Endothelial cell (in vitro differentiated cells): Measurements from ENCODE around the gene DCAF8. TPM values are rescaled to one million over a fixed set of nuclear protein-coding genes. Genes with fewer than 3 reads are reported as not detected.

Experiments used
- DNase-seq: peaks from one replicate; pipeline ENCODE4 v3.0.0; 2021; ENCODE audit warnings: low spot score
- H3K27ac Mint-ChIP-seq: one replicate; pipeline ENCODE4 v1.8.0; 2021; ENCODE audit warnings: mixed read lengths, inconsistent platforms; ENCODE audit not compliant: unreplicated experiment
- H3K27me3 Mint-ChIP-seq: one replicate; pipeline ENCODE4 v1.8.0; 2021; ENCODE audit warnings: mild to moderate bottlenecking, moderate library complexity, mixed read lengths, inconsistent platforms; ENCODE audit not compliant: unreplicated experiment
- H3K36me3 Mint-ChIP-seq: one replicate; pipeline ENCODE4 v1.8.0; 2021; ENCODE audit warnings: mild to moderate bottlenecking, low read depth, mixed read lengths, inconsistent platforms; ENCODE audit not compliant: unreplicated experiment
- H3K4me1 Mint-ChIP-seq: one replicate; pipeline ENCODE4 v1.8.0; 2021; ENCODE audit warnings: mild to moderate bottlenecking, mixed read lengths, inconsistent platforms; ENCODE audit not compliant: unreplicated experiment
- H3K4me3 Mint-ChIP-seq: one replicate; pipeline ENCODE4 v1.8.0; 2021; ENCODE audit warnings: mild to moderate bottlenecking, mixed read lengths, inconsistent platforms; ENCODE audit not compliant: unreplicated experiment
- H3K9me3 Mint-ChIP-seq: one replicate; pipeline ENCODE4 v1.8.0; 2021; ENCODE audit warnings: mixed read lengths, inconsistent platforms; ENCODE audit not compliant: unreplicated experiment
- CTCF ChIP-seq: fragments of 200-600 bp; sonication (generic); IDR thresholded peaks from one replicate; pipeline ENCODE4 v1.5.0; 2021; ENCODE audit warnings: antibody characterized with exemption; ENCODE audit not compliant: unreplicated experiment
- total RNA-seq: library from RNA; stranded (reverse); fragmentation: NEBNext Ultra II Directional; extraction: Animal tissue kit (Norgen Biotek cat#: 25700); gene quantifications from one replicate; pipeline ENCODE4 v1.2.1, GENCODE V29; 2021; ENCODE audit not compliant: unreplicated experiment

The DCAF8 gene
- total RNA-seq, 1 donor from 2014 or later: 134 TPM

GRCh38 chr1:160217481-160218051, 44.8 kb downstream of the DCAF8 start:
- no peak for DNase-seq
- no peak for TF ChIP-seq CTCF
- Mint-ChIP-seq H3K4me1 (peaks cover 56% of the 10 kb centered on the region), H3K9me3 (no peaks in the 10 kb centered on the region), H3K27ac (peak overlapping the region; percentile 43), H3K27me3 (peaks cover 9% of the 10 kb centered on the region), H3K36me3 (peaks cover 69% of the 10 kb centered on the region), H3K4me3 (no peak overlapping the region)

- Mint-ChIP-seq H3K27ac (peak overlapping the region; percentile 81), H3K27me3 (peaks cover 9% of the 10 kb centered on the region), H3K36me3 (peaks cover 73% of the 10 kb centered on the region), H3K4me3 (peak overlapping the region; percentile 72), H3K4me1 (peaks cover 69% of the 10 kb centered on the region), H3K9me3 (no peaks in the 10 kb centered on the region)
- no peak for TF ChIP-seq CTCF
- DNase-seq: no peak
Observed at GRCh38 chr1:160216301-160216700, 46.0 kb downstream of the DCAF8 start.

GRCh38 chr1:160214481-160215140, 47.7 kb downstream of the DCAF8 start:
- DNase-seq: no peak
- Mint-ChIP-seq H3K9me3 (no peaks in the 10 kb centered on the region), H3K27me3 (peaks cover 13% of the 10 kb centered on the region), H3K4me1 (peaks cover 86% of the 10 kb centered on the region), H3K36me3 (peaks cover 72% of the 10 kb centered on the region), H3K27ac (peak overlapping the region; percentile 78), H3K4me3 (no peak overlapping the region)
- no peak for TF ChIP-seq CTCF

DNA sequence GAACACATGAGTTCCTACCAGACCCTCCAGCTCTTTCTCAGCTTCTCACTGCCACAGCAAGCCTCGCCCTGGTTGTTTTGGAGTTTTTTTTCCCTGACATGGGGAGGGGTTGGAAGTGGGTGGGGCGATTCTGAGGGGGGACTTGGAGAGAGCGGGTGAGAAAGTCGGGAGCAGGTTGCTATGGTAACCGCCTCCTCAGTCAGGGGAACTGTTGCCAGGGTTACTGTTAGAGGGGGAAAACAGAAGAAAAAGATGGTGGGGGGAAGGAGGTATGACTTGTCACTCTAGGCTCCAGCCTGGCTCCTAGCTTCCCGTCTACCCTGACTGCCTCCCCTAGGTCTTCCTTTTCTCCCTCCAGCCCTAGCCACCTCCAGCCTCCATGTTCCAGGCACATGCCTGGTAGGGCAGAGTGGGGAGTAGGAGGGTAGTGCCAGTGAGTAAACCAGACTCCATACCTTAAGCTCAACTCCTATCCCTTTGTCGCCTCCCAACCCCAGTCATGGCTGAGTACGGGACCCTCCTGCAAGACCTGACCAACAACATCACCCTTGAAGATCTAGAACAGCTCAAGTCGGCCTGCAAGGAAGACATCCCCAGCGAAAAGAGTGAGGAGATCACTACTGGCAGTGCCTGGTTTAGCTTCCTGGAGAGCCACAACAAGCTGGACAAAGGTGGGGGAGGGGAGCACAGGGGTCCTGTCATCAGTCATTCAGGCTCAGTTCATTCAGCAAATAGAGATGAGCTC, 51.1 kb downstream of the DCAF8 start:
- no peak for TF ChIP-seq CTCF
- no peak for DNase-seq
- H3K36me3 Mint-ChIP-seq: peaks cover 87% of the 10 kb centered on the region
- no peaks in the 10 kb centered on the region for H3K9me3 Mint-ChIP-seq
- H3K27me3 Mint-ChIP-seq: peaks cover 31% of the 10 kb centered on the region
- H3K4me3 Mint-ChIP-seq: peak overlapping the region; percentile 53
- peak overlapping the region; percentile 95 for H3K27ac Mint-ChIP-seq
- peaks cover 98% of the 10 kb centered on the region for H3K4me1 Mint-ChIP-seq

- H3K27ac Mint-ChIP-seq: peak overlapping the region; percentile 95
- DNase-seq: no peak
- no peaks in the 10 kb centered on the region for H3K9me3 Mint-ChIP-seq
- H3K27me3 Mint-ChIP-seq: peaks cover 28% of the 10 kb centered on the region
- peak overlapping the region; percentile 89 for H3K4me3 Mint-ChIP-seq
- TF ChIP-seq CTCF: no peak
- H3K36me3 Mint-ChIP-seq: peaks cover 82% of the 10 kb centered on the region
- H3K4me1 Mint-ChIP-seq: peaks cover 94% of the 10 kb centered on the region
Observed at GRCh38 chr1:160210561-160210960, 51.8 kb downstream of the DCAF8 start.
